Measurements from ENCODE around the gene HLA-DOA. TPM values are rescaled to one million over a fixed set of nuclear protein-coding genes. Genes with fewer than 3 reads are reported as not detected.
A peak's percentile ranks its signal among the peaks of the same experiment; 100 is the strongest.

HLA-DOA gene
- total and polyA plus RNA-seq, 2 experiments from 2014 or later, result 0.74 TPM; not detected in 1

- TF ChIP-seq, protein P1, sequence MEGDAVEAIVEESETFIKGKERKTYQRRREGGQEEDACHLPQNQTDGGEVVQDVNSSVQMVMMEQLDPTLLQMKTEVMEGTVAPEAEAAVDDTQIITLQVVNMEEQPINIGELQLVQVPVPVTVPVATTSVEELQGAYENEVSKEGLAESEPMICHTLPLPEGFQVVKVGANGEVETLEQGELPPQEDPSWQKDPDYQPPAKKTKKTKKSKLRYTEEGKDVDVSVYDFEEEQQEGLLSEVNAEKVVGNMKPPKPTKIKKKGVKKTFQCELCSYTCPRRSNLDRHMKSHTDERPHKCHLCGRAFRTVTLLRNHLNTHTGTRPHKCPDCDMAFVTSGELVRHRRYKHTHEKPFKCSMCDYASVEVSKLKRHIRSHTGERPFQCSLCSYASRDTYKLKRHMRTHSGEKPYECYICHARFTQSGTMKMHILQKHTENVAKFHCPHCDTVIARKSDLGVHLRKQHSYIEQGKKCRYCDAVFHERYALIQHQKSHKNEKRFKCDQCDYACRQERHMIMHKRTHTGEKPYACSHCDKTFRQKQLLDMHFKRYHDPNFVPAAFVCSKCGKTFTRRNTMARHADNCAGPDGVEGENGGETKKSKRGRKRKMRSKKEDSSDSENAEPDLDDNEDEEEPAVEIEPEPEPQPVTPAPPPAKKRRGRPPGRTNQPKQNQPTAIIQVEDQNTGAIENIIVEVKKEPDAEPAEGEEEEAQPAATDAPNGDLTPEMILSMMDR (IDR thresholded peaks at IDR 0.05; ENCODE audit: low read depth, low read length), result peak; percentile 24
- Histone ChIP-seq H3K36me3 (no peaks in the 10 kb centered on the region), H3K4me3 (no peak overlapping the region), H3K27ac (no peak overlapping the region), H3K4me1 (ENCODE audit: low read depth) (no peaks in the 10 kb centered on the region), H3K9me3 (ENCODE audit: low read depth) (no peaks in the 10 kb centered on the region), H3K27me3 (no peaks in the 10 kb centered on the region)
- DNase-seq (ENCODE audit: low read depth in 1 of 2, low spot score in 1 of 2), result no peak
Observed at GRCh38 chr6:33049323-33050013, 40.1 kb upstream of the HLA-DOA start.

- DNase-seq (ENCODE audit: low read depth in 1 of 2, low spot score in 1 of 2), result no peak
- H3K9me3 ChIP-seq (ENCODE audit: low read depth), result no peaks in the 10 kb centered on the region
- H3K27ac ChIP-seq, result no peak overlapping the region
- H3K4me1 ChIP-seq (ENCODE audit: low read depth), result no peaks in the 10 kb centered on the region
- H3K36me3 ChIP-seq, result no peaks in the 10 kb centered on the region
- H3K27me3 ChIP-seq, result no peaks in the 10 kb centered on the region
- TF ChIP-seq, protein P1 (IDR thresholded peaks at IDR 0.05; ENCODE audit: low read depth, low read length), result no peak
- H3K4me3 ChIP-seq, result no peak overlapping the region
Observed at GRCh38 chr6:33040157-33040556, 30.8 kb upstream of the HLA-DOA start.

- no peaks in the 10 kb centered on the region for H3K36me3 ChIP-seq
- H3K4me3 ChIP-seq, result no peak overlapping the region
- TF ChIP-seq, protein P1 (IDR thresholded peaks at IDR 0.05; ENCODE audit: low read depth, low read length), result no peak
- no peaks in the 10 kb centered on the region for H3K9me3 ChIP-seq (ENCODE audit: low read depth)
- DNase-seq (ENCODE audit: low read depth in 1 of 2, low spot score in 1 of 2), result no peak
- no peaks in the 10 kb centered on the region for H3K27me3 ChIP-seq
- H3K27ac ChIP-seq, result no peak overlapping the region
- no peaks in the 10 kb centered on the region for H3K4me1 ChIP-seq (ENCODE audit: low read depth)
Observed at GRCh38 chr6:33036535-33036934, 27.1 kb upstream of the HLA-DOA start.

DNA sequence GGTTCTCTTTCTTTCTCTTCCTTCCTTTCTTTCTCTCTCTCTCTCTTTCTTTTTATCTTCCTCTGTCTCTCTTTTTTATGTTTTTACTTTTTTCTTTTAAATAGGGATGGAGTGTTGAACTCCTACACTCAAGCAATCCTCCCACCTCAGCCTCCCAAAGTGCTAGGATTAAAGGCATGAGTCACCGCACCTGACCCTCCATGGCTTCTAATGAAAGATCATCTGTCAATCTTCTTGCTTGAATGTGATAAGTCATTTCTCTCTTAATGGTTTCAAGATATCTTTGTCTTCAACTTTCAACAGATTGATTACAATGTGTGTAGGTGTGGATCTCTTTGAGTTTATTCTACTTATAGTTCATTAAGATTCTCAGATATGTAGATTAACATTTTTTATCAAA lies 25.2 kb upstream of the HLA-DOA start:
- Histone ChIP-seq H3K27ac (no peak overlapping the region), H3K27me3 (peaks cover 4% of the 10 kb centered on the region), H3K4me3 (no peak overlapping the region), H3K9me3 (ENCODE audit: low read depth) (no peaks in the 10 kb centered on the region), H3K4me1 (ENCODE audit: low read depth) (no peaks in the 10 kb centered on the region), H3K36me3 (no peaks in the 10 kb centered on the region)
- DNase-seq (ENCODE audit: low read depth in 1 of 2, low spot score in 1 of 2), result no peak
- TF ChIP-seq, protein P1 (IDR thresholded peaks at IDR 0.05; ENCODE audit: low read depth, low read length), result no peak

DNA sequence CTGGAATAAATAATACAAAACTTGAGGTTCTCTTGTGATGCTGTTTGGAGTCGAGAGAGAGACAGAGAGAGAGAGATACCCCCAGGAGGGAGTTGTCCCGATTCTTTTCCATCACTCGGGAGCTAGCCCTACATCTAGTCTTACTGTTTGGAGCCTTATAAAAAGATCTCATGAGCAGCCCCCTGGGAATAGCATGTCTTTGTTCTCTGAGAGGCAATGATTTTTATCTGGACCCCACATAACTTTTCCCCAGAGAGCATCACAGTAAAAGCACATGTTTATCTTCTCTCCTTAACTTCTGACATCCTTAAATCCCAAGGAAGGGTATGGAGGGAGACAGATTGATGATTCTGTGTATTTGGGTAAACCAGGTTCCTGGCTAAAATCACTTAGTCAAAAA lies 20.9 kb upstream of the HLA-DOA start:
- H3K27me3 ChIP-seq, result peaks cover 4% of the 10 kb centered on the region
- H3K27ac ChIP-seq, result no peak overlapping the region
- no peak for DNase-seq (ENCODE audit: low read depth in 1 of 2, low spot score in 1 of 2)
- no peak overlapping the region for H3K4me3 ChIP-seq
- H3K4me1 ChIP-seq (ENCODE audit: low read depth), result no peaks in the 10 kb centered on the region
- H3K9me3 ChIP-seq (ENCODE audit: low read depth), result no peaks in the 10 kb centered on the region
- no peaks in the 10 kb centered on the region for H3K36me3 ChIP-seq
- TF ChIP-seq, protein P1 (IDR thresholded peaks at IDR 0.05; ENCODE audit: low read depth, low read length), result no peak
